PC-9 (cell line): ENCODE measurements around the gene CDH24.

Experiments
- CTCF ChIP-seq: fragments of 200-600 bp; sonication (generic); conservative IDR thresholded peaks from 2 replicates; pipeline ENCODE4 v1.6.1; 2017; ENCODE audit warnings: mixed run types, antibody characterized with exemption, mild to moderate bottlenecking, moderate library complexity
- EZH2 ChIP-seq: fragments of 200-600 bp; sonication (generic); IDR thresholded peaks from 2 replicates; pipeline ENCODE4 v1.8.0; 2017; ENCODE audit warnings: antibody characterized with exemption, low read depth

GRCh38 chr14:23000860-23001259, 56.5 kb downstream of the CDH24 start:
- TF ChIP-seq EZH2 = no peak
- TF ChIP-seq CTCF = no peak
